Measurements from ENCODE around the gene CD48.

- TF ChIP-seq, protein P1, sequence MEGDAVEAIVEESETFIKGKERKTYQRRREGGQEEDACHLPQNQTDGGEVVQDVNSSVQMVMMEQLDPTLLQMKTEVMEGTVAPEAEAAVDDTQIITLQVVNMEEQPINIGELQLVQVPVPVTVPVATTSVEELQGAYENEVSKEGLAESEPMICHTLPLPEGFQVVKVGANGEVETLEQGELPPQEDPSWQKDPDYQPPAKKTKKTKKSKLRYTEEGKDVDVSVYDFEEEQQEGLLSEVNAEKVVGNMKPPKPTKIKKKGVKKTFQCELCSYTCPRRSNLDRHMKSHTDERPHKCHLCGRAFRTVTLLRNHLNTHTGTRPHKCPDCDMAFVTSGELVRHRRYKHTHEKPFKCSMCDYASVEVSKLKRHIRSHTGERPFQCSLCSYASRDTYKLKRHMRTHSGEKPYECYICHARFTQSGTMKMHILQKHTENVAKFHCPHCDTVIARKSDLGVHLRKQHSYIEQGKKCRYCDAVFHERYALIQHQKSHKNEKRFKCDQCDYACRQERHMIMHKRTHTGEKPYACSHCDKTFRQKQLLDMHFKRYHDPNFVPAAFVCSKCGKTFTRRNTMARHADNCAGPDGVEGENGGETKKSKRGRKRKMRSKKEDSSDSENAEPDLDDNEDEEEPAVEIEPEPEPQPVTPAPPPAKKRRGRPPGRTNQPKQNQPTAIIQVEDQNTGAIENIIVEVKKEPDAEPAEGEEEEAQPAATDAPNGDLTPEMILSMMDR (IDR thresholded peaks at IDR 0.05; ENCODE audit: insufficient read depth, low read length, poor library complexity, severe bottlenecking), result no peak
- no peak for TF ChIP-seq EZH2phosphoT487 (conservative IDR thresholded peaks at IDR 0.05; ENCODE audit: low read length)
These were observed 39.8 kb downstream of the CD48 start for GRCh38 chr1:160671603-160672517.
